Keratinocyte (primary cell): Measurements from ENCODE around the gene IVL. TPM values are rescaled to one million over a fixed set of nuclear protein-coding genes. Genes with fewer than 3 reads are reported as not detected.

ENCODE experiments used
- DNase-seq: peaks from one replicate; pipeline ENCODE4 v3.0.0-alpha.2; 2011; ENCODE audit warnings: low read depth, missing footprints, low spot score
- FAIRE-seq: peaks from 2 replicates; lab custom pipeline; 2011; peaks lifted over from hg19 to GRCh38; lab: Jason Lieb, UNC
- H2AFZ ChIP-seq: 2 replicates; pipeline ENCODE4 v1.6.0; 2012; ENCODE audit warnings: low read length, control low read depth, inconsistent platforms; ENCODE audit not compliant: control insufficient read depth
- H3K27ac ChIP-seq: 2 replicates; pipeline ENCODE4 v1.5.1; 2011; ENCODE audit warnings: low read length; ENCODE audit not compliant: control insufficient read depth, insufficient read depth
- H3K27me3 ChIP-seq: 3 replicates; pipeline ENCODE4 v1.6.0; 2011; ENCODE audit warnings: low read length; ENCODE audit not compliant: control insufficient read depth, insufficient read depth; ENCODE audit errors: extremely low read depth
- H3K36me3 ChIP-seq, 2 experiments: 2 replicates in 1 of 2; 3 replicates in 1 of 2; pipeline ENCODE4 v1.5.1; 2011; ENCODE audit warnings: low read length in 2 of 2, mild to moderate bottlenecking in 1 of 2; ENCODE audit not compliant: control insufficient read depth in 2 of 2, insufficient read depth in 2 of 2; ENCODE audit errors: extremely low read depth in 1 of 2
- H3K4me1 ChIP-seq: 3 replicates; pipeline ENCODE4 v1.5.1; 2011; ENCODE audit warnings: low read length; ENCODE audit not compliant: control insufficient read depth, insufficient read depth; ENCODE audit errors: extremely low read depth
- H3K4me2 ChIP-seq: 3 replicates; pipeline ENCODE4 v1.6.0; 2011; ENCODE audit warnings: low read depth, low read length; ENCODE audit not compliant: control insufficient read depth, insufficient read depth; ENCODE audit errors: extremely low read depth
- H3K4me3 ChIP-seq, 3 experiments: fragments of 200-600 bp in 1 of 3; sonication (generic) in 1 of 3; 2 replicates in 2 of 3; 3 replicates in 1 of 3; pipeline ENCODE4 v1.5.1; 2011 to 2016; ENCODE audit warnings: low read length in 3 of 3, mild to moderate bottlenecking in 3 of 3, control low read depth in 2 of 3, inconsistent platforms in 1 of 3, low read depth in 1 of 3, mixed read lengths in 1 of 3, mixed run types in 1 of 3, moderate library complexity in 1 of 3; ENCODE audit not compliant: control insufficient read depth in 2 of 3, insufficient read depth in 2 of 3; ENCODE audit errors: extremely low read depth in 1 of 3
- H3K79me2 ChIP-seq: 2 replicates; pipeline ENCODE4 v1.6.0; 2012; ENCODE audit warnings: low read length; ENCODE audit not compliant: control insufficient read depth, insufficient read depth
- H3K9ac ChIP-seq: 3 replicates; pipeline ENCODE4 v1.6.0; 2011; ENCODE audit warnings: low read length; ENCODE audit not compliant: control insufficient read depth, insufficient read depth; ENCODE audit errors: extremely low read depth
- H3K9me1 ChIP-seq: 3 replicates; pipeline ENCODE4 v1.6.0; 2011; ENCODE audit warnings: low read length; ENCODE audit not compliant: control insufficient read depth, insufficient read depth; ENCODE audit errors: extremely low read depth
- H3K9me3 ChIP-seq: 2 replicates; pipeline ENCODE4 v1.5.1; 2012; ENCODE audit warnings: low read depth, low read length; ENCODE audit not compliant: control insufficient read depth
- H4K20me1 ChIP-seq: 3 replicates; pipeline ENCODE4 v1.6.0; 2011; ENCODE audit warnings: low read length; ENCODE audit not compliant: control insufficient read depth, insufficient read depth; ENCODE audit errors: extremely low read depth
- EZH2 ChIP-seq: IDR thresholded peaks from one replicate; pipeline ENCODE4 v1.6.1; 2012; ENCODE audit warnings: inconsistent platforms, mild to moderate bottlenecking, low read length, moderate library complexity
- dilution Hi-C: fragments of 300-500 bp; cut with MboI; formaldehyde crosslinking; loops from one replicate; pipeline ENCODE4 v1.7.0; 2020; ENCODE audit warnings: low sequenced_read_pairs; ENCODE audit not compliant: extremely low pct_ligation_motif_present
- polyA plus RNA-seq, 5 experiments: library from polyadenylated mRNA; depleted of rRNA in 3 of 5; stranded (reverse) in 3 of 5; stranded (forward) in 1 of 5; unstranded in 1 of 5; fragments of >200 nt; gene quantifications; 1 replicate in 1 of 5; 2 replicates in 3 of 5; 3 replicates in 1 of 5; pipeline versions ENCODE4 v1.2.1 to v1.2.3, GENCODE V29; 2011 to 2012; ENCODE audit warnings: missing spikeins in 2 of 5, low read depth in 1 of 5, low replicate concordance in 1 of 5
- TF ChIP-seq, protein P1 (sequence below), 3 experiments: IDR thresholded peaks in 1 of 3; conservative IDR thresholded peaks in 1 of 3; optimal IDR thresholded peaks in 1 of 3; 2 replicates in 2 of 3; 3 replicates in 1 of 3; pipeline versions ENCODE3 to v1.5.1; 2011; ENCODE audit warnings: low read length in 3 of 3, mild to moderate bottlenecking in 3 of 3, moderate library complexity in 2 of 3, control low read depth in 1 of 3, inconsistent platforms in 1 of 3; ENCODE audit not compliant: insufficient read depth in 2 of 3; ENCODE audit errors: extremely low read depth in 1 of 3

Gene IVL
- polyA plus RNA-seq, 1 donor (not counting 4 experiments of a cell fraction or from before 2014, with no cell fraction given): 89.2 TPM

DNA sequence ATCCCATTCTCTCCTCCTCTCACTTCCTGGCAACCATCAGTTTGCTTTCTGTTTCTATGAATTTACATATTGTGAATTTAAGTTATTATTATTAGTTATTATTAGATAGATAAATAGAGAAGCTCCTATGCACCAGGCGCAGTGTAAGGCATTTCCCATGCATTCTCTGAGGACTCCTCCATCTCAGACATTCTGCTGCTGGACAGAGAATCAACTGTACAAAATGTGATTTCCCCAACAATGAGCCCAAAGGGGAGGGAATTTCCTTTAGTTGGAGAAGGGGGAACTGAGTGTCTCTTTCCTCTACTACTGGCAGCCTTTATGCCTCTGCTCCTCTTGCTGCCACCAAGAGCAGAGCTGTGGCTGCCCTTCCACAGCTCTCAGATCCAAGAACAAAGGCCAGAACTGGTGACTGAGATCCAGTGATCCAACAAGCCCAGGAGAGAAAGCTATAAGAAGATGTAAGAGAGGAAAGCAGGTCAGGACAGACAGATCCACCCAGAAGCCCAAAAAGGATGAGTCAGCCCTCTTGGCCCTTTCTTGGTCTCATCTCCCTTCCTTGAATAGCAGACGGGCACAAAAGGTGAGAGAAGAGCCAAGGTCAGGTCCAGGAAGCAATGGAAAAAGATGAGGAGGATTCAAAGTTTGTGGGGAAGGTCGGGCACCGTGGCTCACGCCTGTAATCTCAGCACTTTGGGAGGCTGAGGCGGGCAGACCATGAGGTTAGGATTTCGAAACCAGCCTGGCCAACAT lies 3.5 kb upstream of the IVL start:
- Histone ChIP-seq H3K27me3 (no peaks in the 10 kb centered on the region), H3K4me1 (peaks cover 49% of the 10 kb centered on the region), H3K9ac (peak overlapping the region; percentile 71), H3K27ac (peak overlapping the region; percentile 92), H3K9me1 (no peaks in the 10 kb centered on the region), H3K4me3 (no peak overlapping the region), H3K36me3 (no peaks in the 10 kb centered on the region), H3K4me2 (peak overlapping the region; percentile 41), H2AFZ (peak overlapping the region; percentile 1), H3K79me2 (no peaks in the 10 kb centered on the region), H3K9me3 (no peaks in the 10 kb centered on the region), H4K20me1 (no peaks in the 10 kb centered on the region)
- DNase-seq: no peak
- peak; percentile 55 for FAIRE-seq
- TF ChIP-seq, protein P1, sequence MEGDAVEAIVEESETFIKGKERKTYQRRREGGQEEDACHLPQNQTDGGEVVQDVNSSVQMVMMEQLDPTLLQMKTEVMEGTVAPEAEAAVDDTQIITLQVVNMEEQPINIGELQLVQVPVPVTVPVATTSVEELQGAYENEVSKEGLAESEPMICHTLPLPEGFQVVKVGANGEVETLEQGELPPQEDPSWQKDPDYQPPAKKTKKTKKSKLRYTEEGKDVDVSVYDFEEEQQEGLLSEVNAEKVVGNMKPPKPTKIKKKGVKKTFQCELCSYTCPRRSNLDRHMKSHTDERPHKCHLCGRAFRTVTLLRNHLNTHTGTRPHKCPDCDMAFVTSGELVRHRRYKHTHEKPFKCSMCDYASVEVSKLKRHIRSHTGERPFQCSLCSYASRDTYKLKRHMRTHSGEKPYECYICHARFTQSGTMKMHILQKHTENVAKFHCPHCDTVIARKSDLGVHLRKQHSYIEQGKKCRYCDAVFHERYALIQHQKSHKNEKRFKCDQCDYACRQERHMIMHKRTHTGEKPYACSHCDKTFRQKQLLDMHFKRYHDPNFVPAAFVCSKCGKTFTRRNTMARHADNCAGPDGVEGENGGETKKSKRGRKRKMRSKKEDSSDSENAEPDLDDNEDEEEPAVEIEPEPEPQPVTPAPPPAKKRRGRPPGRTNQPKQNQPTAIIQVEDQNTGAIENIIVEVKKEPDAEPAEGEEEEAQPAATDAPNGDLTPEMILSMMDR (optimal IDR thresholded peaks at IDR 0.05 in 1 of 3, IDR thresholded peaks at IDR 0.05 in 1 of 3, conservative IDR thresholded peaks at IDR 0.05 in 1 of 3; ENCODE audit: extremely low read depth in 1 of 3, insufficient read depth in 2 of 3, low read length in 3 of 3): no peak
- TF ChIP-seq EZH2: no peak
- dilution Hi-C loops: no loop called here

DNA sequence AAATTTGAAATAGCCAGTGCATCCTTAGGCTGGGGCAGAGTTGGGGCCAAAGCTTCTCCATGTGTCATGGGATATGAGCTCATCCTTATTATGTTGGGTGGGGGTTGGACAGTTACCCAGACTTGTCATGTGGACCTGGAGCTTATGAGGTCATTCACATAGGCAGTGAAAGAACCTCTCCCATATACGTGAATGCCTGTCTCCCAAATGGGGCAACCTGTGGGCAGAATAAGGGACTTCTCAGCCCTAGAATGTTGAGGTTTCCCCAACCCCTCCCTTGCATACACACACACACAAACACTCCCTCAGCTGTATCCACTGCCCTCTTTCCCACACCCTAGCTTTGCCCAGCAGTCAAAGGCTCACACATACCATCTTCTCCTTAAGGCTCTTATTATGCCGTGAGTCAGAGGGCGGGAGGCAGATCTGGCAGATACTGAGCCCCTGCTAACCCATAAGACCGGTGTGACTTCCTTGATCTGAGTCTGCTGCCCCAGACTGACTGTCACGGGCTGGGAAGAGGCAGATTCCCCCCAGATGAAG lies 2.3 kb upstream of the IVL start:
- Histone ChIP-seq H3K27ac (peak overlapping the region; percentile 92), H3K79me2 (no peaks in the 10 kb centered on the region), H3K27me3 (no peaks in the 10 kb centered on the region), H4K20me1 (no peaks in the 10 kb centered on the region), H3K36me3 (no peaks in the 10 kb centered on the region), H3K9me3 (no peaks in the 10 kb centered on the region), H3K4me3 (peak overlapping the region in 2 of 3 experiments; percentile 7 to 29), H3K4me2 (peak overlapping the region; percentile 82), H3K9me1 (no peaks in the 10 kb centered on the region), H3K4me1 (peaks cover 49% of the 10 kb centered on the region), H3K9ac (peak overlapping the region; percentile 71), H2AFZ (peak overlapping the region; percentile 67)
- dilution Hi-C loops: no loop called here
- TF ChIP-seq, protein P1 (optimal IDR thresholded peaks at IDR 0.05 in 1 of 3, IDR thresholded peaks at IDR 0.05 in 1 of 3, conservative IDR thresholded peaks at IDR 0.05 in 1 of 3; ENCODE audit: extremely low read depth in 1 of 3, insufficient read depth in 2 of 3, low read length in 3 of 3): no peak
- TF ChIP-seq EZH2: no peak
- peak; percentile 99 for FAIRE-seq
- DNase-seq: peak; percentile 97
